ENCODE results near the gene RAP1GAP2. TPM values are rescaled to one million over a fixed set of nuclear protein-coding genes. Genes with fewer than 3 reads are reported as not detected.
"Not testable (repeated sequence)": the region's sequence is repeated elsewhere in the genome, so short reads cannot be mapped to it uniquely, and the experiment has no call there.

The RAP1GAP2 gene
- polyA plus RNA-seq, 3 donors: 3.9 to 17.9 (median 4.7) TPM

DNA sequence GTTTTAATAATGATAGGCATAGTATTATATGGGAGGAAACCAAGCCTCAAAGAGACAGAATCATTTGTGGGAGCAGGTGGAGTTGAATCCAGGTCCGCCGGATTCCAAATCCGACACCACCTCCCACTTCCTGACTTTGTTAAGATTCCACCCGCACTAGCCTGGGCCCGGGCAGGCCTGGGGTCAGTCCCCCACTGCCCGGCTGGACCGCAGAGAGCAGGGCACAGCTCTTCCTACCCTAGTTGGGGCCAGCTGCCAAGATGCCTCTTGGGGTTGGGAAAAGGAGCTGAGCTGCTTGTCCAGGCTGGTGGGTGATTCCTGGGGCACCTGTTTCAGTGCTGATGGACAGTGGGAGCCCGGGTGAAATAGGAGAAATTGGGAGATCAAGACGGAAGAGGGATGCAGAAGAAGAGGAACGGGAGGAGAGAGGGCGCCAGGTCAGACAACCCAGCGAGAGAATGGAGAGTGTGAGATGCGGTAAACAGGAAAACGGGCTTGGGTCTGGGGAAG lies 213.2 kb downstream of the RAP1GAP2 start:
- 76 to 78% (median 76%) methylated on average over 14 of the region's 14 CpGs for WGBS, 3 donors
- H3K27ac ChIP-seq (ENCODE audit: low read depth, low read length): no peak overlapping the region

- WGBS, 3 donors: 86 to 93% (median 91%) methylated on average over 7 of the region's 7 CpGs
- H3K27ac ChIP-seq (ENCODE audit: low read depth, low read length): no peak overlapping the region
Observed at GRCh38 chr17:3011891-3012290, 215.7 kb downstream of the RAP1GAP2 start.

DNA sequence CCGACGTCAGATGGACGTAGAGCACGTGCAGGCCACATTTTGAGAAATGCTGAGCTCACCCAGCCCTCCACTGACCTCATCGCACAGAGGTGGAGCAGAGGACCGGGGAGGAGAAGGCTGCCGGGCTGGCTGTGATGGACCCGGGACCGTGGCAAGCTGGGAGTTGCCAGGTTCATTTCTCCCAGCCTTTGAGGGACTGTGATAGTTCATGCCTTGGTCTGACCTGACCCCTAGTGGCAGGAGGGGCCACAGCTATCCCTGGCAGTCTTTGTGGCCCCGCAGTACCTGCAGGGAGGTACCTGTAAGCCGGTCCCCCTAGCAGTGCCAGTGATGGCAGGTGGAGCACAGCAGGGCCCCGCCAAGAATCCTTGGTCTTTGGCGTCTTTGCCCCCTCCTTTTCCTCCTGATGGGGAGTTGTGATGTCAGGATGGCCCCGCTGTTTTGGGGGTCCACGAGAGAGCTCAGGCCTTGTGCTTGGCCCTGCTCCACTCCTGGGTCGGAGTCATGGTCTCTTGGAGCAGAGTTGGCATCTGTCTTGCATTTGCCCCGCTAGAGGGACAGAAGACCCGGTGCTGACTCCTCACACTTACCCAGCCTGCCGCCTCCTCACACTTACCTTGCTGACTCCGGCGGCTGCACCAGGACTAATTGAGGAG lies 216.8 kb downstream of the RAP1GAP2 start:
- WGBS, 3 donors: 61 to 67% (median 62%) methylated on average over 21 of the region's 21 CpGs
- H3K27ac ChIP-seq (ENCODE audit: low read depth, low read length): no peak overlapping the region

GRCh38 chr17:3015890-3016289 lies 219.7 kb downstream of the RAP1GAP2 start:
- WGBS, 3 donors: 78 to 83% (median 79%) methylated on average over 7 of the region's 7 CpGs
- no peak overlapping the region for H3K27ac ChIP-seq (ENCODE audit: low read depth, low read length)

- WGBS, 3 donors: 84 to 97% (median 94%) methylated on average over 11 to 15 of the region's 15 CpGs
Observed at GRCh38 chr17:3017936-3018335, 221.7 kb downstream of the RAP1GAP2 start.

DNA sequence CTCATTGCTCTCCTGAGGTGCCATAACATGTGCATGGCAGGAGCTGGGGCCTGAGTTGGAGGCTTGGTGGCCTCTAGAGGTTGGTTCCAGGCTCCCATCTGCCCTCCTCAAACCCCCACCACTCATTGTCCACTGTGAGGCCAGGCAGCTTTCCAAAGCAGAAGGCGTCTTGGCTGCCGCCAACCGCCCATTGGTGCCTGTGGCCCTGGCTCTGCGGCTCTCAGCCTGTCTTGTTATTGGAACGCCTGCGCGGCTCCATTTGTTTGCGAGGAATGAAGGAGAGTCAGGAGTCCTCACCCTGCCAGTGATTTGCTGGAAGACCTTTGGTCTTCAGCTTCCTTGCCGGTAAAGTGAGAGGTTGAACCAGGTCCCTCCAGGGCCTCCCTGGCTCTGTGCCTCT lies 223.5 kb downstream of the RAP1GAP2 start:
- no peak overlapping the region for H3K27ac ChIP-seq (ENCODE audit: low read depth, low read length)
- WGBS, 3 donors: 74 to 90% (median 77%) methylated on average over 9 of the region's 9 CpGs

More at GRCh38 chr17:3017936-3018335, 221.7 kb downstream of the RAP1GAP2 start:
- no peak overlapping the region for H3K27ac ChIP-seq (ENCODE audit: low read depth, low read length)

- no peak overlapping the region for H3K27ac ChIP-seq (ENCODE audit: low read depth, low read length)
- WGBS, 3 donors: 94 to 99% (median 97%) methylated on average over 16 of the region's 16 CpGs
Observed at GRCh38 chr17:3020381-3020780, 224.1 kb downstream of the RAP1GAP2 start.

GRCh38 chr17:3022197-3022596 lies 226.0 kb downstream of the RAP1GAP2 start:
- WGBS, 3 donors: 93 to 97% (median 95%) methylated on average over 4 of the region's 4 CpGs
- H3K27ac ChIP-seq (ENCODE audit: low read depth, low read length): no peak overlapping the region

- WGBS, 3 donors: 97 to 100% (median 97%) methylated on average over 2 of the region's 2 CpGs
- H3K27ac ChIP-seq (ENCODE audit: low read depth, low read length): no peak overlapping the region
Observed at GRCh38 chr17:3024346-3024745, 228.1 kb downstream of the RAP1GAP2 start.

DNA sequence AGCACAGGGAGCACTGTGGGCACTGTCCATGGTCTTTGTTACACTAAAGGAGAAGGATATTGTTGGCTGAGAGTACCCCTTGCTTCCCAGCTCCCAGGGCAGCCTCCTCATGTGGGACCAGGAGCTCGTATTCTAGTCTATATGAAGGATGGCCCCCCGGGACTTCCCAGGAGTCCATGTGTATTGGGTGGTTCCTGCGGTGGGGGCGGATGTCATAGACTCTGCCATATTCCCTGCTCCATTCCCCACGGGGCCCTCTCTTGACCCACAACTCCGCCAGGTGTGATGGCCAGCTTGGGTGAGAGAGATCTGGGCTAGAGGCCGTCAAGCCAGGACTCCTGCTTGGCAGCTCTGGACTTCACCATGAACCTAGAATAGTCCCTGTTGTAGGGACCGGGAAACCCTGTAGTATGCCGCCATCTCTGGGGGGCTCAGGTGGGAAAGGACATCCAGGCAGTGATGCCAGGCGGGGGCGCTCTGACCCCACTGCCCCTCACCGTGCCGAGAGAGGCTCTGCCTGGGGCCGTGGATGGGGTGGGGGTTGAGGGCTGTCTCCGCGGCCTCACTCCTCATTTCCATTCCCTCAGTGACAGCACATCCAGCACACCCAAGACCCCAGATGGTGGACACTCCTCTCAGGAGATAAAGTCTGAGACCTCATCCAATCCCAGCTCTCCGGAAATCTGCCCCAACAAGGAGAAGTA lies 229.3 kb downstream of the RAP1GAP2 start:
- no peak overlapping the region for H3K27ac ChIP-seq (ENCODE audit: low read depth, low read length)
- WGBS, 3 donors: 92 to 95% (median 94%) methylated on average over 17 of the region's 17 CpGs

- H3K27ac ChIP-seq (ENCODE audit: low read depth, low read length): no peak overlapping the region
- WGBS, 3 donors: 72 to 81% (median 81%) methylated on average over 26 of the region's 26 CpGs
Observed at GRCh38 chr17:3026125-3026855, 230.1 kb downstream of the RAP1GAP2 start.

- 83 to 91% (median 86%) methylated on average over 30 to 31 of the region's 31 CpGs for WGBS, 3 donors
- no peak overlapping the region for H3K27ac ChIP-seq (ENCODE audit: low read depth, low read length)
Observed at GRCh38 chr17:3026856-3027751, 230.9 kb downstream of the RAP1GAP2 start.

- no peak overlapping the region for H3K27ac ChIP-seq (ENCODE audit: low read depth, low read length)
- WGBS, 3 donors: 88 to 92% (median 88%) methylated on average over 18 of the region's 18 CpGs
Observed at GRCh38 chr17:3027786-3028532, 231.7 kb downstream of the RAP1GAP2 start.

DNA sequence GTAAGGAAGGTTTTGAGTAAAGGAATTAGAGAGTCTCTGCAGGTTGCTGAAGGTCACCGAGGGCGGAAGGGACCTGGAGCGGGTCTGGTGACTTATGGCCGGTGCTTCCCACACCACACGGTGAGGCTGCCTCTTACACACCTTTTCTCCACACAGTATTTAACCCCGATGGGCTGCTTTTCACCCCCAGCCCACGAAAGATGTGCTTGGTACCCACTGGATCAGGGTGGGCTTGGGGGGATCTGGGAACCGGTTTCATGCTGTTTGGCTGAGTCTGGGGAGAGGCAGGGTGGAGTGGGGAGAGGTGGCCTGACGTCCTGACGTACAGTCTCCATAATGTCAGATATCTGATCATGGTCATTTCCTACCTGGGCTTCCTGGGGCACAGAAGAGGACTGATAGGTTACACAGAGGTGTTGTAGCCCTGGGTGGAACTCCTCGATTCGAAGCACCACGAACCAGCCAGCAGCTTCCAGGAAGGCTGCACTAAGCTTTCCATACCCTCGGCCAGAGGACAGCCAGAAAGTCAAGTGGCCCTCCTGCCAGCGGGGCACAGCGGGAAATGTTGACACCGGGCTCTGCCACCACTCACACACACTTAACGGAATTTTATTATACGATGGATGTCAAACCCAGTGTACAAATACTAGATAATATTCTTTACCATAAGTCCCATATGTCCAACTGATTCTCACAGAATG lies 233.1 kb downstream of the RAP1GAP2 start:
- no peak overlapping the region for H3K27ac ChIP-seq (ENCODE audit: low read depth, low read length)
- WGBS, 3 donors: 79 to 85% (median 84%) methylated on average over 19 of the region's 19 CpGs

DNA sequence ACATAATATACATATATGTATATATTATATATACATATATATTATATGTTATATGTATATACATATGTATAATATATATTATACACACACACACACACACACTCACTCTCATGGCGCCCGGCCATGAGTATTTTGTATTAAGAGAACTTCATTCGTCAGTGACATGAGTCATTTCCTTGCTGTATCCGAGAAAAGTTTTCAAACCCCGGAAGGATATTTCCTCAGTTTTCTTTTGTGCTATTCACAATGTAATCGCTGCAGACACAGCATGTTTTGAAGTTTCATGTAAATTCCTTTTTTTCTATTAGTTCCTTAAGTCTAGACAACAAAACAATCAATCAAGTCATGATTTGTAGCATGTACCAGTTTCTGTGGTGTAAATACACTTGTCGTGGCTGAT lies 233.9 kb downstream of the RAP1GAP2 start:
- WGBS, 3 donors: 45 to 83% (median 47%) methylated on average over 7 of the region's 7 CpGs
- no peak overlapping the region for H3K27ac ChIP-seq (ENCODE audit: low read depth, low read length)

- 84 to 85% (median 85%) methylated on average over 14 of the region's 14 CpGs for WGBS, 3 donors
- not testable (repeated sequence) for H3K27ac ChIP-seq (ENCODE audit: low read depth, low read length)
Observed at GRCh38 chr17:3030852-3031470, 234.7 kb downstream of the RAP1GAP2 start.

Measured in adipose tissue (tissue), 3 donors.